Measurements from ENCODE around the gene ITGA2B.
"Not testable (repeated sequence)": the region's sequence is repeated elsewhere in the genome, so short reads cannot be mapped to it uniquely, and the experiment has no call there.

Gene ITGA2B

GRCh38 chr17:44375196-44376017 lies 14.0 kb downstream of the ITGA2B start:
- Histone ChIP-seq H3K9me3 (no peaks in the 10 kb centered on the region), H3K36me3 (no peaks in the 10 kb centered on the region), H3K4me3 (ENCODE audit: low read depth, low read length) (no peak overlapping the region), H3K4me1 (no peaks in the 10 kb centered on the region), H3K27me3 (no peaks in the 10 kb centered on the region)
- no peak for DNase-seq
- TF ChIP-seq CTCF (IDR thresholded peaks at IDR 0.05; ENCODE audit: low read depth, low read length): no peak

- Histone ChIP-seq H3K9me3 (no peaks in the 10 kb centered on the region), H3K4me3 (ENCODE audit: low read depth, low read length) (no peak overlapping the region), H3K36me3 (no peaks in the 10 kb centered on the region), H3K4me1 (no peaks in the 10 kb centered on the region), H3K27me3 (no peaks in the 10 kb centered on the region)
- DNase-seq: no peak
- TF ChIP-seq CTCF (IDR thresholded peaks at IDR 0.05; ENCODE audit: low read depth, low read length): no peak
These were observed 14.9 kb downstream of the ITGA2B start for GRCh38 chr17:44374306-44375195.

- H3K36me3 ChIP-seq: no peaks in the 10 kb centered on the region
- no peaks in the 10 kb centered on the region for H3K4me1 ChIP-seq
- no peaks in the 10 kb centered on the region for H3K9me3 ChIP-seq
- no peak overlapping the region for H3K4me3 ChIP-seq (ENCODE audit: low read depth, low read length)
- no peak for DNase-seq
- no peaks in the 10 kb centered on the region for H3K27me3 ChIP-seq
- TF ChIP-seq CTCF (IDR thresholded peaks at IDR 0.05; ENCODE audit: low read depth, low read length): no peak
These were observed 17.4 kb downstream of the ITGA2B start for GRCh38 chr17:44372036-44372435.

GRCh38 chr17:44369414-44370023 lies 19.9 kb downstream of the ITGA2B start:
- H3K36me3 ChIP-seq; H3K9me3 ChIP-seq; H3K4me1 ChIP-seq; H3K4me3 ChIP-seq (ENCODE audit: low read depth, low read length); DNase-seq; H3K27me3 ChIP-seq: not testable (repeated sequence)

GRCh38 chr17:44368391-44369243 lies 20.8 kb downstream of the ITGA2B start:
- not testable (repeated sequence) for H3K9me3 ChIP-seq; H3K4me3 ChIP-seq (ENCODE audit: low read depth, low read length); H3K27me3 ChIP-seq; H3K36me3 ChIP-seq; DNase-seq; H3K4me1 ChIP-seq

- no peaks in the 10 kb centered on the region for H3K36me3 ChIP-seq
- H3K4me3 ChIP-seq (ENCODE audit: low read depth, low read length): no peak overlapping the region
- no peak for TF ChIP-seq CTCF (IDR thresholded peaks at IDR 0.05; ENCODE audit: low read depth, low read length)
- DNase-seq: no peak
- no peaks in the 10 kb centered on the region for H3K27me3 ChIP-seq
- H3K4me1 ChIP-seq: peaks cover under 1% of the 10 kb centered on the region; the same call in 1 of the 2 replicates
- H3K9me3 ChIP-seq: no peaks in the 10 kb centered on the region
These were observed 22.0 kb downstream of the ITGA2B start for GRCh38 chr17:44367231-44367979.

GRCh38 chr17:44365051-44365450 lies 24.4 kb downstream of the ITGA2B start:
- not testable (repeated sequence) for H3K27me3 ChIP-seq; H3K4me1 ChIP-seq; H3K36me3 ChIP-seq; H3K4me3 ChIP-seq (ENCODE audit: low read depth, low read length); H3K9me3 ChIP-seq; DNase-seq

All from BE2C (cell line).